H9 (cell line): Measurements from ENCODE around the gene GPR35. TPM values are rescaled to one million over a fixed set of nuclear protein-coding genes. Genes with fewer than 3 reads are reported as not detected.

Experiments
- DNase-seq: peaks from one replicate; pipeline ENCODE4 v3.0.0-alpha.2; 2017
- H2AFZ ChIP-seq: one replicate; pipeline ENCODE4 v1.6.1; 2013; ENCODE audit warnings: mild to moderate bottlenecking, low read length, control low read depth, moderate library complexity
- H2AK5ac ChIP-seq: 2 replicates; pipeline ENCODE4 v1.6.1; 2013; ENCODE audit warnings: low read length, control low read depth, mixed read lengths; ENCODE audit not compliant: insufficient read length
- H2BK120ac ChIP-seq: one replicate; pipeline ENCODE4 v1.6.1; 2013; ENCODE audit warnings: low read depth, mild to moderate bottlenecking, low read length, control low read depth, inconsistent platforms; ENCODE audit not compliant: poor library complexity, severe bottlenecking
- H2BK12ac ChIP-seq: 2 replicates; pipeline ENCODE4 v1.6.1; 2013; ENCODE audit warnings: low read length, control low read depth, mixed read lengths, low read depth; ENCODE audit not compliant: insufficient read length
- H2BK15ac ChIP-seq: 2 replicates; pipeline ENCODE4 v1.6.1; 2013; ENCODE audit warnings: low read depth, low read length, control low read depth
- H2BK20ac ChIP-seq: one replicate; pipeline ENCODE4 v1.6.1; 2013; ENCODE audit warnings: low read depth, mild to moderate bottlenecking, low read length, control low read depth, inconsistent platforms; ENCODE audit not compliant: poor library complexity, severe bottlenecking
- H2BK5ac ChIP-seq: 2 replicates; pipeline ENCODE4 v1.6.1; 2013; ENCODE audit warnings: low read length, control low read depth, mixed read lengths; ENCODE audit not compliant: insufficient read length
- H3K14ac ChIP-seq: 2 replicates; pipeline ENCODE4 v1.6.1; 2013; ENCODE audit warnings: low read length, control low read depth; ENCODE audit not compliant: insufficient read depth
- H3K18ac ChIP-seq: 2 replicates; pipeline ENCODE4 v1.6.1; 2013; ENCODE audit warnings: low read depth, mild to moderate bottlenecking, mixed read lengths, low read length, control low read depth; ENCODE audit not compliant: insufficient read length
- H3K23ac ChIP-seq: 2 replicates; pipeline ENCODE4 v1.6.1; 2013; ENCODE audit warnings: low read length, control low read depth, mixed read lengths, low read depth; ENCODE audit not compliant: insufficient read length
- H3K23me2 ChIP-seq: 2 replicates; pipeline ENCODE4 v1.6.1; 2013; ENCODE audit warnings: low read depth, mild to moderate bottlenecking, mixed read lengths, low read length, control low read depth; ENCODE audit not compliant: insufficient read length, poor library complexity, severe bottlenecking
- H3K27ac ChIP-seq: 2 replicates; pipeline ENCODE4 v1.5.1; 2013; ENCODE audit warnings: low read length, control low read depth, mixed read lengths, low read depth; ENCODE audit not compliant: insufficient read length
- H3K27me3 ChIP-seq: 2 replicates; pipeline ENCODE4 v1.6.1; 2013; ENCODE audit warnings: low read length, control low read depth, inconsistent platforms; ENCODE audit not compliant: insufficient read depth
- H3K4ac ChIP-seq: 2 replicates; pipeline ENCODE4 v1.6.1; 2013; ENCODE audit warnings: low read depth, mild to moderate bottlenecking, control low read depth, inconsistent platforms, low read length, moderate library complexity
- H3K4me1 ChIP-seq: 2 replicates; pipeline ENCODE4 v1.6.1; 2013; ENCODE audit warnings: low read length, control low read depth, inconsistent platforms; ENCODE audit not compliant: insufficient read depth
- H3K4me2 ChIP-seq: 2 replicates; pipeline ENCODE4 v1.6.1; 2013; ENCODE audit warnings: low read length, control low read depth, mixed read lengths; ENCODE audit not compliant: insufficient read length, insufficient read depth
- H3K56ac ChIP-seq: 2 replicates; pipeline ENCODE4 v1.6.1; 2013; ENCODE audit warnings: low read depth, mild to moderate bottlenecking, mixed read lengths, low read length, control low read depth; ENCODE audit not compliant: insufficient read length
- H3K79me1 ChIP-seq: 2 replicates; pipeline ENCODE4 v1.6.1; 2013; ENCODE audit warnings: low read depth, mild to moderate bottlenecking, moderate library complexity, low read length, control low read depth, inconsistent platforms; ENCODE audit not compliant: insufficient read depth, poor library complexity, severe bottlenecking
- H3K79me2 ChIP-seq: 2 replicates; pipeline ENCODE4 v1.6.1; 2013; ENCODE audit warnings: low read length, control low read depth, inconsistent platforms; ENCODE audit not compliant: insufficient read depth
- H3K9ac ChIP-seq: 2 replicates; pipeline ENCODE4 v1.6.1; 2013; ENCODE audit warnings: low read length, control low read depth, mixed read lengths; ENCODE audit not compliant: insufficient read length; ENCODE audit errors: extremely low read depth
- H3K9me3 ChIP-seq: one replicate; pipeline ENCODE4 v1.6.1; 2013; ENCODE audit warnings: low read depth, low read length, inconsistent platforms; ENCODE audit not compliant: control insufficient read depth
- H3T11ph ChIP-seq: one replicate; pipeline ENCODE4 v1.6.1; 2013; ENCODE audit warnings: mild to moderate bottlenecking, low read length, control low read depth, inconsistent platforms
- H4K20me1 ChIP-seq: one replicate; pipeline ENCODE4 v1.6.1; 2013; ENCODE audit not compliant: control insufficient read depth, insufficient read length, insufficient read depth
- H4K5ac ChIP-seq: 2 replicates; pipeline ENCODE4 v1.6.1; 2013; ENCODE audit warnings: low read depth, mild to moderate bottlenecking, mixed read lengths, low read length, control low read depth; ENCODE audit not compliant: insufficient read length
- H4K8ac ChIP-seq: replicated peaks from 2 replicates; pipeline ENCODE4 v1.6.1; 2013; ENCODE audit warnings: low read length, control low read depth, mixed read lengths, low read depth; ENCODE audit not compliant: insufficient read length
- H4K91ac ChIP-seq: 2 replicates; pipeline ENCODE4 v1.6.1; 2013; ENCODE audit warnings: low read depth, mild to moderate bottlenecking, moderate library complexity, mixed read lengths, low read length, control low read depth; ENCODE audit not compliant: insufficient read length
- H3K27ac Mint-ChIP-seq, 3 experiments: 2 replicates in 2 of 3; 3 replicates in 1 of 3; pipeline ENCODE4 v1.8.0; 2020 to 2021; ENCODE audit warnings: mixed read lengths in 3 of 3, mild to moderate bottlenecking in 1 of 3, moderate library complexity in 1 of 3
- H3K27me3 Mint-ChIP-seq: 2 replicates; pipeline ENCODE4 v1.8.0; 2021; ENCODE audit warnings: low read depth, mild to moderate bottlenecking, moderate library complexity, mixed read lengths
- H3K36me3 Mint-ChIP-seq, 3 experiments: 2 replicates in 2 of 3; 3 replicates in 1 of 3; pipeline ENCODE4 v1.8.0; 2020 to 2021; ENCODE audit warnings: low read depth in 3 of 3, mixed read lengths in 3 of 3; ENCODE audit not compliant: insufficient read depth in 1 of 3
- H3K4me1 Mint-ChIP-seq, 2 experiments: 2 replicates each; pipeline ENCODE4 v1.8.0; 2020; ENCODE audit warnings: mixed read lengths in 2 of 2
- H3K4me3 Mint-ChIP-seq, 2 experiments: 2 replicates in 1 of 2; 3 replicates in 1 of 2; pipeline ENCODE4 v1.8.0; 2020 to 2021; ENCODE audit warnings: mild to moderate bottlenecking in 2 of 2, mixed read lengths in 2 of 2, moderate library complexity in 1 of 2
- H3K9me3 Mint-ChIP-seq, 2 experiments: 2 replicates in 1 of 2; 3 replicates in 1 of 2; pipeline ENCODE4 v1.8.0; 2020; ENCODE audit warnings: mild to moderate bottlenecking in 2 of 2, mixed read lengths in 2 of 2, moderate library complexity in 1 of 2
- CTCF ChIP-seq: fragments of 200-600 bp; sonication (generic); conservative IDR thresholded peaks from 3 replicates; pipeline ENCODE4 v1.8.0; 2021; ENCODE audit warnings: antibody characterized with exemption, mild to moderate bottlenecking
- WGBS: extraction: QIAGEN DNeasy Blood & Tissue Kit; methylation state at CpG from one replicate; pipeline ENCODE4 v1.1.7; 2013; ENCODE audit warnings: missing lambda C conversion rate, low lambda C conversion rate, mixed read lengths; ENCODE audit not compliant: insufficient read length; ENCODE audit errors: extremely low coverage; 5-methylcytosine and 5-hydroxymethylcytosine counted together
- total RNA-seq: library from RNA; stranded (reverse); gene quantifications from 2 replicates; pipeline ENCODE4 v1.2.1, GENCODE V29; 2021

GPR35 gene
- total RNA-seq, 1 experiment from 2014 or later: 1.4 TPM

DNA sequence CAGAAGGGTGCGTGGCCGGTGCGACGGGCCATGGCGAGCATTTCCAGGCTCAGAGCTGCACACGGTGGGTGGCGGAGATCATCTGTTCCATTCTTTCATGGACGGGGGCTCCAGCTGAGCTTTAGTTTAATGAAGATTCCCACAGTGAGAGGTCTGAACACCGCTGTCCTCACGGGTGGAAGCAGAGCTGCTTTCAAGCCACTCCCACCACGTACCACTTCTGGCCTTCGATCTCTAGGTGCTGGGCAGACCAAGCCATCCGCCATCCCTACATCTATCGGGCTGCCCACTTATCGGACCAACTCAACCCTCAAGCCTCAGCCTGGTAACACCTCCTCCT, 18.5 kb downstream of the GPR35 start:
- no CpG with 5 or more reads among the region's 15 CpGs for WGBS

More for the DNA sequence above, 18.5 kb downstream of the GPR35 start:
- TF ChIP-seq CTCF: no peak
- H3K4me1 ChIP-seq: no peaks in the 10 kb centered on the region
- H3K27ac ChIP-seq: no peak overlapping the region
- no peaks in the 10 kb centered on the region for H3K9me3 ChIP-seq
- H2BK5ac ChIP-seq: no peak overlapping the region
- no peak overlapping the region for H2BK12ac ChIP-seq
- H2BK120ac ChIP-seq: no peak overlapping the region
- no peak overlapping the region for H3K23ac ChIP-seq
- no peak overlapping the region for H3K14ac ChIP-seq
- H2AK5ac ChIP-seq: no peak overlapping the region
- H2AFZ ChIP-seq: no peak overlapping the region
- H2BK20ac ChIP-seq: no peak overlapping the region
- no peak overlapping the region for H3K4me2 ChIP-seq
- no peaks in the 10 kb centered on the region for H4K20me1 ChIP-seq
- Mint-ChIP-seq H3K27ac (no peak overlapping the region), H3K9me3 (no peaks in the 10 kb centered on the region; a peak in 3 of 5 replicates), H3K4me1 (peaks cover 5 to 8% of the 10 kb centered on the region in 2 experiments), H3K27me3 (peaks cover 37% of the 10 kb centered on the region), H3K36me3 (no peaks in the 10 kb centered on the region; a peak in 1 of 7 replicates), H3K4me3 (no peak overlapping the region)
- no peak overlapping the region for H4K91ac ChIP-seq
- no peak for DNase-seq
- H3K23me2 ChIP-seq: no peaks in the 10 kb centered on the region
- H3K18ac ChIP-seq: no peak overlapping the region
- H3K27me3 ChIP-seq: no peaks in the 10 kb centered on the region
- H3K4ac ChIP-seq: no peak overlapping the region
- H2BK15ac ChIP-seq: no peak overlapping the region
- H4K8ac ChIP-seq: no peak overlapping the region
- H3K9ac ChIP-seq: no peak overlapping the region
- H4K5ac ChIP-seq: no peak overlapping the region
- no peak overlapping the region for H3K56ac ChIP-seq
- H3T11ph ChIP-seq: no peak overlapping the region
- H3K79me1 ChIP-seq: no peaks in the 10 kb centered on the region
- no peaks in the 10 kb centered on the region for H3K79me2 ChIP-seq
